GM10847 (cell line): Measurements from ENCODE around the gene PIP5K1C.

Source experiments
- POLR2A ChIP-seq: IDR thresholded peaks from 2 replicates; pipeline ENCODE4 v1.6.1; 2011; ENCODE audit not compliant: insufficient read length; ENCODE audit errors: extremely low read depth

PIP5K1C gene

GRCh38 chr19:3673506-3674439 is 26.5 kb downstream of the PIP5K1C start:
- no peak for TF ChIP-seq POLR2A

DNA sequence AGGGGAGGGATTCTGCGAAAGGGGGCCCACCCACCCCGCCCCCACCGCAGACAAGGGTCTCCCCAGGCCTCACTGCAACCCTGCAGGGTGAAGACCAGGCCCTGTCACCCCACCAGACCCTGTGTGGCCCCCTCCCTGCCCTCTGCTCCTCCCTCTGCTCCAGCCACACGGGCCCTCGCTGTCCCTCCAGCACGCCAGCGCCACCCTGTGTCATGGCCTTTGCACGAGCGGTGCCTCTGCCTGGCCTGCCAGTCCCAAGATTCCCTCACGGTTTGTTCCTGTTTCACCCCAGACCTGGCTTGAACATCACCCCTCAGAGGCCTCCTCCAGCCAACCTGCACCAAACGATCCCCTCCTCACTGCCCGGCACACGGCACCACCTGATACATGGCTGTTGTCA is 27.3 kb downstream of the PIP5K1C start:
- TF ChIP-seq POLR2A, result no peak

DNA sequence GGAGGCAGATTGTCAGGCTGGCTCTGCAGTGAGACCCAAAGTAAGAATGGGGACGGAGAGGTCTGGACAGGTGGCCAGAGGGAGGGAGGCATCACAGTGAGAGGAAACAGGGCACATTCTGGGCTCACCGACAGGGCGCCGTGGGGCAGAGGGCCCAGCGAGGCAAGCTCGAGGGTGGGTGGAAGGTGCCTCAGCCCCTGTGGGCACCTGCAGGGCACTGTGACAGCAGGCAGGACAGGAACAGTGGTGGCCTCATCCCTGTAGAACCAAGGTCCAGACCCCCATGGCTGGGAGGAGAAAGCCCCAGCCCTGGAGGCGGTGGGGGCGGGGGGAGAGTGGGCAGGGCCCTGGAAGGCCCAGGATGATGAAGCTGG is 27.7 kb downstream of the PIP5K1C start:
- TF ChIP-seq POLR2A, result no peak

- no peak for TF ChIP-seq POLR2A
Measured at GRCh38 chr19:3671680-3672574, 28.3 kb downstream of the PIP5K1C start.

DNA sequence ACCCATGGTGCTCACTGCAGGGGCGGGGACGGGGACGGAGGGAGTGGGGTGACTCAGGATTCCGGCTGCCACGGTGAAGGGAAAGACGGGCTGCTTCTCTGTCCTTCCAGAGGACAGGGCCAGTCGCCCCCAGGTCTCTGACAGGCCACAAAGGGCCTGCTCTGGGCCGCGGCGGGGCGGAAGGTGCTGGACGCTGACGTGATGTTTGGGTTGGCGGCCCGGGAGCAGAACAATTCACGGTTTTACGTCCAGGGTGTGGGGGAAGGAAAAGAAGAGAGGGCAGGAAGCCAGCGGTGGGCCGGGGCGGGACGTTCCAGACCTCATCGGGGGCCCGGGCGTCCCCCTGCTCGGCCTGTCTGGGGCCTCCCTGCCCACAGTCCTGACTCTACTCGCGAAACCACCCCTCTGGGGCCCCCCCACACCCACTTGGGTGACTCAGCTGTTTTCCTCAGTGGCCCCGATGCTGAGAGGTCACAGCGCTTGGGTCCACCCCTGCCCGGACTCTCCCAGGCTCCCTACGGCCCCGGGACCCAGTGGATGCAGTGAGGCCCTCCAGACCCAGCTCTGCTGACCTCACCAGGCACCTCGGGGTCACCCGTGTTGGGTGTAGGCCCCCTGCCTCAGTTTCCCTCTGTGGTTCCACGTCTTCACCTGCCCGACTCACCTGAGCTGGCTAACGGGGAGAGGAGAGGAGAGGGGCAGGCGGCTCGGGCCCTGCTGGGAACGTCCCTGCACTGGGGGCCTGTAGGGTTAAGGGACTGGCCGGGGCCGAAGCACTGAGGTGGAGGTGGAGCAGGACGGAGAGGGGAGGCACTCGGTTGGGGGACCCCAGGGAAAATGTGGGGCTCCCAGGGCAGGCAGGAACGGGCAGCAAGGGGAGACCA is 29.2 kb downstream of the PIP5K1C start:
- TF ChIP-seq POLR2A, result no peak

DNA sequence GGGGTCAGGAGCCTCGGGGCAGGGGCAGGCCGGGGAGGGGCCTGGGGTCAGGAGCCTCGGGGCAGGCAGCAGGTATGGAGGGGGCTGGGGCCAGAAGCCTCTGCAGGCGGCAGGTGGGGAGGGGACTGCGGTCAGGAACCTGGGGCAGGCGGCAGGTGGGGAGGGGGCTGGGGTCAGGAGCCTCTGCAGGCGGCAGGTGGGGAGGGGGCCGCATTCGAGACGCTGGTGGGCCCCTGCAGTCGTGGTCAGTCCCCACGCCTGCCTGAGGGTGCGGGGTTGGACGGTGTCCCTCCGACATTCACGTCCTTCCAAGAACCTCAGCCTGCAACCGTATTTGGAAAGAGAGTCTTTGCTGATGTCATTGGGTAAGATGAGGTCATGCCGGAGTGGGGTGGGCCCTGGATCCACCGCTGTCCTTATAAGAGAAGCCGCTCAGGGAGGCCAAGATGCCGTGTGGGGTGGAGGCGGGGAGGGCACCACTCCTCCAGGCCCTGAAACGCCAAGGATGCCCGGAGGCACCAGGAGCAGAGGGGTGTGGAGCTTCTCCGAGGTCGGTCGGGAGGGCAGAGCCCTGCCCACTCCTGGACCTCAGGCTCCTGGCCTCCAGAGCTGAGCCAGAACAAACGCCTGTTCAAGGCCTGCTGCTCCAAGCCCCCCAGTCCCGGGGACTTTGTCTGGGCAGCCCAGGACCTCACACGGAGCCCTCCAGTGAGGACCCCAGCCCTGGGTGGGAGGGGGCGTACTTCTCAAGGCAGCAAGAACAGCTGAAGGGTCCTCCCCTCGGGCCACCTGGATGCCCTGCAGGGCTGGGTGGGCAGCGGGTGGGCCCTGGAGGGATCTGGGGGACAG is 30.1 kb downstream of the PIP5K1C start:
- TF ChIP-seq POLR2A, result no peak

DNA sequence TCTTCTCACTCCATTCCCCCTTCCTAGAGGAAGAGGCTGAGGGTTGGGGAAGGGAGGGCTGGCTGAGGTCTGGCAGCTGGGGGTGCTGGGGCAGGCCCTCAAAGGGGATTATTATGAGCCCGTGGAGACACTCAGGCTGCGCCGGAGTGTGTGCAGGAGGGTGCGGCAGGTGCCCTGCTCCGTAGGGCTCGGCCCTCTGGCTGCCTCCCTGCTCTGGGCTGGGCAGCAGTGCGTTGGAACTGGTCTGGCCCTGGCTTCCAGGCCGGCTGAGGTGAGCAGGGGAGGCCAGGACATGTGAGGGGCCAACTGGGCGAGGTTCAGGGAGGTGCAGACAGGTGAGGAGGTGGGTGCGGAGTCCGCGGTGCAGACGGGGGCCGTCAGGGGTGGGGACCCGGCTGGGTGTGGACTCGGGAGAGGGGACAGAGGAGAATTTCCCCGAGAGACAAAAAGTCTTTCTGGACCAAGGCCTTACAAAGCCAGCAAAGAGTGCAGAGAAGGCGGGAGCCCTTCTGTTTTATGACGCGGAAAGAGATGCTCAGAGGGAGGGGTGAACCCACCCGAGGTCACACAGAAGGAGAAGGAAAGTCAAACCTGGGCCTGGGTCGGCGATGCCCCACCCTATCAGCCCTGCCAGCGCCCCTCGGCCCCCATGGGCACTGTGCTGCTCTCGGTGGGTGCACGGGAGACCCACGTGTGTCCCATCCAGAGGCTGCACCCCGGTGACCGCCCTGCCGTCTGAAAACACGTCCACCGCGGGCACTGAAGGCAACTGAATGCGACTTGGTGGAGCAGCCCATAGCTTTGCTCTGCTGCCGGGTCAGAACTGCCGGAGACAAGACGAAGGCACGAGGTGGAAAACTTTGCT is 31.0 kb downstream of the PIP5K1C start:
- no peak for TF ChIP-seq POLR2A

GRCh38 chr19:3668331-3669081 is 31.8 kb downstream of the PIP5K1C start:
- TF ChIP-seq POLR2A, result no peak

DNA sequence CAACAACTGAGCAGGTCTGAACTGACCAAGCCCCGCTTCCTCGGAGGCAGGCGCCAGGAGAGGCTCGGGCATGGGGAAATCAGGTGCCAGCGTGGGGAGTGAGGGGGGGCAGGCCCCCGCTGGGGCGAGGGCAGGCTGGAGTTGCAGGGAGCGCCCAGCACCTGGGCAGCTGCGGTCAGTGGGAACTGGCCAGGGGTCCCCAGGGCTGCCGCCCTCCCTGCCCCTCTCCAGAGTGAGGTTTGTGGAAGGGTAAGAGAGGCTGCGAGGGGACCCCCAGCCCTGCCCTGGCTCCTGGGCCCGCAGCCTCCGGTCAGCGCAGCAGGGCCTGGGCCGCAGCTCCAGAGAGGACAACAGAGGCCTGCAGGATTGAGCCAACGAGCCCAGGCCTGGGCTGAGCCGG is 32.5 kb downstream of the PIP5K1C start:
- no peak for TF ChIP-seq POLR2A

DNA sequence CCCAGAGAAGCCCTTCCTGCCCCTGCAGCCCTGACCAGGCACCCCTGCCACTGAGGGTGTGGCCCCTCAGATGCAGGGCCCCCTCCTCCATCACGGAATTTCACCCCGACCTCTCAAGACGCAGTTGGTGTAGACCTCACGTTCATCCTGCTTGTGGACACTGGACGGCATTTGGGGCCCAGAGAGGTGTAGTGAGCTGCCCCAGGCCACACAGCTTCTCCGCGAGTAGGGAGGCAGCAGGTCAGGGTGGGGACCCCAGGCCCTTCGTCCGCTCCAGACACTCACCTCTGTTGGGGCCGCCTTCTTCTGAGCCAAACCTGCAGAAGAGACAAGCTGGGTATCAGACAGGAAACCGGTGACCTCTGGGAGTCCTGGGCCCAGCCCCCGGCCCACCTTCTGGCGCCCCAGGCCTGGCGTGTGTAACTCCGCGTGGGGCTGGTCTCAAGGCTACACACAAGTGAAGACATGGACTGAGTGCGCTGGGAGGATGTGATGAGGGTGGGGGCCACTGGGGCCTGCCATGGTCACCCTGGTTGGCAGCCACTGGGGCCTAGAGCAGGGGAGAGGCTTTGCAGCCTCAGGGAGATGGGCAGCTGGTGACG is 33.1 kb downstream of the PIP5K1C start:
- TF ChIP-seq POLR2A, result no peak

DNA sequence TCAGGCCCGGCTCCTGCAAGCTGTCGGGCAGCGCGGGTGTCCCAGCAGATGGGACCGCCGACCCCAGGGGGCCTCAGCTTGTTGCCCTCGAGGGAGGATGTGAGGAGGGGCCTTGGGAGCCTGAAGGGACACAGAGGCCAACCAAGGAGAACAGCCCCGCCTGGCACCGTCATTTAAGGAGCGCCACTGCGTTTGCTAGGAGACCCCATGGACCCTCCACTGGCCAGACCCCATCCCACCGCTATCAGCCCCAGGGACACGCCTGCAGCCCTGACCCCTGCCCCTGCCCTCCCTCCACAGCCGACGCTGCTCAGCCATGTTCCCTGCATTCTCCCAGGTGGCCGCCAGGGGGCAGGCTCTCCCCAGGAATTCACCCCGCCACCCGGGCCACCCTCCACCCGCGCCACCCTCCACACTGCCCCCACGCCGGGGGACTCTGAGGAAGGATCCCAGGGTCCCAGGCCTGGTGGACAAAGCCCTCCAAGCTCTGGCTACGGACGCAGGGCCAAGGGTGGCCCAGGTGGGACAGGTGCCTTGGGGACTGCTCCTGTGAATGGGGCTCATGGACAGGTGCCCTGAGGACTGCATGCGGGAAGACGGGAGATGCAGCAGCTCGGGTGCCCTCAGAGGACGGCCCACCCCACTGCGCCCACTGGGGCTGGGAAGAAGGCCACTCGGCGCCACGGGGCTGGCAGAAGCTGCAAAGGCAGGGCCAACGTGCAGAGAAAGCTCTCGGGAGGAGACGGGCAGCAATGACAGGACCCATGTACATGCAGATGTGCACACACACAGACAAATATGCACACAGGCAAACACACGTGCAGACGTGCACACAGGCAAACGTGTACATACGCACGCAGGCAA is 34.4 kb downstream of the PIP5K1C start:
- TF ChIP-seq POLR2A, result no peak

DNA sequence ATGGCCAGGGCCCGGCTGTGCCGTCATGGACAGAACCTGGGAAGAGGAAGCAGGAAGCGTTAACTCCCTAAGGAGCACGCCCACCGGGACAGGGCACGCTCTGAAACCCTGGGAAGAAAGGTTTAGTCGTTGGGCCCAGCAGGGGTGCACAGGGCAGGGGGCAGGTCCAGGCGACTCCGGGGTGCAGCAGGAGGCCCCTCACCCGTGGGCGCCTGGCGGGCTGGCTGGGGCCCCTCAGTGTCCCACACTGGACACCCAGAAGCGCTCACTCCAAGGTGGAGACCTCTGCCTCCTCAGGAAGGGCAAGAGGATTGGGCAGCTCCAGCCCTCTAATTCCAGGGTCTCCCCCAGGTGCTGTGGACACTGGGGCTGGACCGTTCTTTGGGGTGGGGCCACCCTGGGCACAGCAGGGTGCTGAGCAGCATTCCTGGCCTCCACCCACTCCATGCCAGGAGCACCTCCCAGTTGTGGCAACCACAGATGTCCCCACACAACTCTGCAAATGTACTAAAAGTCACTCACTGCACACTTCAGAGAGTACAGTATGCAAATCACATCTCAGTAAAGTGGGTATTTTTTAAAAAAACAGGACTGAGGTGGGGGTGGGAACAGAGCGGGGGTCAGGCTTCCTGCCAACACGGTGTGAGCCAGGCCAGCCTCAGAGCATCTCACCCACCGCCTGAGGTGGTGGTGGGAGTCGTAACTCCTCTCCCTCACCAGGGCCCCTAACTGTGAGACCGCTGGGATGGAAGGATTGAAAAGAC is 35.2 kb downstream of the PIP5K1C start:
- no peak for TF ChIP-seq POLR2A
